CD4-positive, alpha-beta T cell treated with Interleukin-12 subunit alpha and Interleukin-12 subunit beta, for 1 hour (primary cell): ENCODE measurements around the gene AP1S1.
"Not testable (repeated sequence)": the region's sequence is repeated elsewhere in the genome, so short reads cannot be mapped to it uniquely, and the experiment has no call there.

Source experiments
- DNase-seq: peaks from one replicate; pipeline ENCODE4 v3.0.0-alpha.2; 2020

Gene AP1S1

GRCh38 chr7:101125989-101126650, 28.2 kb upstream of the AP1S1 start:
- peak; percentile 19 for DNase-seq

- peak; percentile 59 for DNase-seq
These were observed 27.4 kb upstream of the AP1S1 start, which contains the start of gene SERPINE1 for GRCh38 chr7:101126651-101127459. SERPINE1 (plus strand) TSS chr7:101127104; CDS start chr7:101128394, 1,290 bp downstream.

- DNase-seq, result no peak
These were observed 26.7 kb upstream of the AP1S1 start for GRCh38 chr7:101127460-101128039.

GRCh38 chr7:101128040-101128834, 26.0 kb upstream of the AP1S1 start:
- DNase-seq, result no peak

GRCh38 chr7:101129603-101130117, 24.6 kb upstream of the AP1S1 start:
- no peak for DNase-seq

DNA sequence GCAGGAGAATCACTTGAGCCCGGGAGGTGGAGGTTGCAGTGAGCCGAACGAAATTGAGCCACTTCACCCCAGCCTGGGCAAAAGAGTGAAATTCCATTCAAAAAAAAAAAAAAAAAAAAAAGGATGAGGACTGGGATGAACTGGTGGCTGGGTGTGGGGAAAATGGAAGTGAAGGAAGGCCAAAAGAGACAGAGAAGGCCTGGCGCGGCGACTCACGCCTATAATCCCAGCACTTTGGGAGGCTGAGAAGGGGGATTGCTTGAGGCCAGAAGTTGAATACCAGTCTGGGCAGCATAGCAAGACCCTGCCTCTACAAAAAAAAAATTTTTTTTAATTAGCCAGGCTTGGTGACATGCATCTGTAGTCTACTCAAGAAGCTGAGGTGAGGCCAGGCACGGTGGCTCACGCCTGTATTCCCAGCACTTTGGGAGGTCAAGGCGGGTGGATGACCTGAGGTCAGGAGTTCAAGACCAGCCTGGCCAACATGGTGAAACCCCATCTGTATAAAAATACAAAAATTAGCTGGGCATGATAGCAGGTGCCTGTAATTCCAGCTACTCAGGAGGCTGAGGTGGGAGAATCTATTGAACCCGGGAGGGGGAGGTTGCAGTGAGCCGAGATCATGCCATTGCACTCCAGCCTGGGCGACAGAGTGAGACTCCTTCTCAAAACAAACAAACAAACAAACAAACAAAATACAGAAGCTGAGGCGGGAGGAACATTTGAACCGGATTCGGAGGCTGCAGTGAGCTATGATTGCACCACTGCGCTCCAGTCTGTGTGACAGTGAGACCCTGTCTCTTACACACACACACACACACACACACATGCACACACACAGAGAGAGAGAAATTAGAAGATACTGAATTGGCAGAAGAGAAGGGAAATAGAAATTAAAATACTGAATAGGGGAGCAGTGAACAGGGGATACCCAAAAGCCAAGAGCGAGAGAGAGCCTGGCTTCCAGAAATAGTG, 21.4 kb upstream of the AP1S1 start:
- not testable (repeated sequence) for DNase-seq

DNA sequence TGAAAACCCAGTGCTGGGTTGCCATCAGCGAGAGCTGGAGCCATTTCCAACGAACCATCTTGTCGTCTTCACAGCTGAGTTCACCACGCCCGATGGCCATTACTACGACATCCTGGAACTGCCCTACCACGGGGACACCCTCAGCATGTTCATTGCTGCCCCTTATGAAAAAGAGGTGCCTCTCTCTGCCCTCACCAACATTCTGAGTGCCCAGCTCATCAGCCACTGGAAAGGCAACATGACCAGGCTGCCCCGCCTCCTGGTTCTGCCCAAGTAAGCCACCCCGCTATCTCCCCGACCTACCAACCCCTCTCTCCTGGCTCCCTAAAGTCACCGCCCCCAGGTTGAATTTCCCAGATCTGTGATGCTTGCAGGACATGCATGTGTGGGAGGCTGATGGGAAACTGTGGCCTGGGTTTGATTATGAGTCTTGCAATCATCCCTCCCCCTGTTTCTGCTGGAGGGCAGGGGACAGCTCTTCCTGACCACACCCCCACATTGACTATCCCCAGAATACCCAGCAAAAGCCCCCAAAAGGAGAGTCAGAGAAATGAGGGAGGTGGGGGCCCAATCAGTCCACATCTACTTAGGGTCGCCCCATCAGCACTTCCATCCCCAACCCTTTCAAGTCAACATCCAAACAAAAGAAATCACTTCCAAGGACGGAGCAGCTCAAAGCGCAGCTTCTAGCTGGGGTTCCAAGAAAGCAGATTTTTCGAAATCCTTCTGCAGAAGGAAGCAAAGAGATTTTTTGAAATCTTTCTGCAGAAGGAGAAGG, 20.5 kb upstream of the AP1S1 start:
- DNase-seq, result no peak

GRCh38 chr7:101134399-101134980, 19.8 kb upstream of the AP1S1 start:
- DNase-seq, result no peak

DNA sequence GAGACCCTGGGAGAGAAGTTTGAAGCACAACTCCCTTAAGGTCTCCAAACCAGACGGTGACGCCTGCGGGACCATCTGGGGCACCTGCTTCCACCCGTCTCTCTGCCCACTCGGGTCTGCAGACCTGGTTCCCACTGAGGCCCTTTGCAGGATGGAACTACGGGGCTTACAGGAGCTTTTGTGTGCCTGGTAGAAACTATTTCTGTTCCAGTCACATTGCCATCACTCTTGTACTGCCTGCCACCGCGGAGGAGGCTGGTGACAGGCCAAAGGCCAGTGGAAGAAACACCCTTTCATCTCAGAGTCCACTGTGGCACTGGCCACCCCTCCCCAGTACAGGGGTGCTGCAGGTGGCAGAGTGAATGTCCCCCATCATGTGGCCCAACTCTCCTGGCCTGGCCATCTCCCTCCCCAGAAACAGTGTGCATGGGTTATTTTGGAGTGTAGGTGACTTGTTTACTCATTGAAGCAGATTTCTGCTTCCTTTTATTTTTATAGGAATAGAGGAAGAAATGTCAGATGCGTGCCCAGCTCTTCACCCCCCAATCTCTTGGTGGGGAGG, 16.5 kb upstream of the AP1S1 start:
- no peak for DNase-seq

DNA sequence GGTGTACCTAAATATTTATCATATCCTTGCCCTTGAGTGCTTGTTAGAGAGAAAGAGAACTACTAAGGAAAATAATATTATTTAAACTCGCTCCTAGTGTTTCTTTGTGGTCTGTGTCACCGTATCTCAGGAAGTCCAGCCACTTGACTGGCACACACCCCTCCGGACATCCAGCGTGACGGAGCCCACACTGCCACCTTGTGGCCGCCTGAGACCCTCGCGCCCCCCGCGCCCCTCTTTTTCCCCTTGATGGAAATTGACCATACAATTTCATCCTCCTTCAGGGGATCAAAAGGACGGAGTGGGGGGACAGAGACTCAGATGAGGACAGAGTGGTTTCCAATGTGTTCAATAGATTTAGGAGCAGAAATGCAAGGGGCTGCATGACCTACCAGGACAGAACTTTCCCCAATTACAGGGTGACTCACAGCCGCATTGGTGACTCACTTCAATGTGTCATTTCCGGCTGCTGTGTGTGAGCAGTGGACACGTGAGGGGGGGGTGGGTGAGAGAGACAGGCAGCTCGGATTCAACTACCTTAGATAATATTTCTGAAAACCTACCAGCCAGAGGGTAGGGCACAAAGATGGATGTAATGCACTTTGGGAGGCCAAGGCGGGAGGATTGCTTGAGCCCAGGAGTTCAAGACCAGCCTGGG, 15.9 kb upstream of the AP1S1 start:
- DNase-seq, result peak; percentile 82

GRCh38 chr7:101140339-101140699, 14.0 kb upstream of the AP1S1 start:
- no peak for DNase-seq

- DNase-seq, result no peak
These were observed 13.4 kb upstream of the AP1S1 start for GRCh38 chr7:101140746-101141382.

DNA sequence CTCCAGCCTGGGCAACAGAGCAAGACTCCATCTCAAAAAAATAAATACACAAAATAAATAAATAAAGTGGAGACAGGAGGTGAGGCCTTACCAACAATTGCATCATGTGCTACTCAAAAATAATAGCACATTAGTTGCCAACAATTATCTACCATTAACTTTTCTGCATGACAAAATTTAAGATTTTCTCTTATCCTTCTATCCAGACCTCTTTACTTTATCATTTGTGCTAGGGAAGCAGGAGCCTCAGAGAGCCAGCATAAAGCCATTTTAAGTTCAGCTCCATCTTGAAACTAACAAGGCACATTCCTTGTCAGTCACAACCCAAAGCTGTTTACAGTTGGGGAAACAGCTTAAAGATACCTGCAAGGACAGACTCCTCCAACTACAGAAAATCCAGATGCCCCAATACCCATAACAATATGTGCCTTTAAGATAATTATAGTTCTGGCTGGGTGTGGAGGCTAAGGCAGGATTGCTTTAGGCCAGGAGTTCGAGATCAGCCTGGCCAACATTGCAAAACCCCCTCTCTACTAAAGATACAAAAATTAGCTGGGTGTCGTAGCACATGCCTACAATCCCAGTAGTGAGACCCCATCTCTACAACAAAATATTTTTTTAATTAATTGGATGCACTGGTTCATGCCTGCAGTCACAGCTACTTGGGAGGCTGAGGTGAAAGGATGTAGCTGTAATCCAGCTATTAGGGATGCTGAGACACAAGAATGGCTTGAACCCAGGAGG, 2.2 kb upstream of the AP1S1 start:
- DNase-seq, result no peak

DNA sequence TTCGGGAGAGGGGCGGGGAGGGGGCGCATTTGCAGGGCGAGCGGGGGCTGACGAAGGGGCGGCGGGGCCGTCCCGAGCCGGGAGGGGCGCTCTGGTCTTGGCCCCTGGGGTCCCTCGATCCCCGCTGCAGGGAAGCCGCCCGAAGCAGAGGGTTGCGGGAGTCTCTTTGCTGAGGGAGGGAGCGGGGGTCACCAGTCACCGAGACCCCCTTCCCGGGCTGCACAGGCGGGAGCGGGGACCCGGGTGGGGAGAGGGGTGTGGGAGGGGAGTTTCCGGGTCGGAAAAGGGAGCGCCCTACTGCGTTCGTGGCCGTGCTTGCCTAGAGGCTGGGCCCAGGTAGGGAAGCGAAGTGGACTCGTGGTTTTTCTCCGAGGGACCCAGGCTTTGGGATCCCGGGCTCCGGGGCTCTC, 422 bp downstream of the AP1S1 start:
- no peak for DNase-seq

DNA sequence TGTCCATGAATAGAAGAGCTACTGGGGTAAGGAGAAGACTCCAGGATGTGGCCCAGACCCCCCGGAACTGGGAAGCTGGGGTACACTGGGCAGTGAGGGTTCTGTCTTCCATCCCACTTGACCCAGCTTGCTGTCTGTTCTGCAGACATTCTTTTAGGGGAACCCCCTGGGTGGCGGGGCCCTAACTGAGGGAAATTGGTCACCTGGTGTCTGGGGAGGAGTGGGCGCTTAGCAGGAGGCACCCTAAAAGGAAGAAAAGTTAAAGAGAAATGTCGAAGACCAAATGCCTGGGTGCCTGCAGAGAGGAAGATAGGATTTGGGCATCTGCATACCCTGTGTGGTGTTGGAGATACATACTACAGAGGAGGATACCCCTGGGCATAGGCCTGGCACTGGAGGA, 1.0 kb downstream of the AP1S1 start:
- no peak for DNase-seq

- no peak for DNase-seq
These were observed 2.0 kb downstream of the AP1S1 start for GRCh38 chr7:101156277-101156676.

DNA sequence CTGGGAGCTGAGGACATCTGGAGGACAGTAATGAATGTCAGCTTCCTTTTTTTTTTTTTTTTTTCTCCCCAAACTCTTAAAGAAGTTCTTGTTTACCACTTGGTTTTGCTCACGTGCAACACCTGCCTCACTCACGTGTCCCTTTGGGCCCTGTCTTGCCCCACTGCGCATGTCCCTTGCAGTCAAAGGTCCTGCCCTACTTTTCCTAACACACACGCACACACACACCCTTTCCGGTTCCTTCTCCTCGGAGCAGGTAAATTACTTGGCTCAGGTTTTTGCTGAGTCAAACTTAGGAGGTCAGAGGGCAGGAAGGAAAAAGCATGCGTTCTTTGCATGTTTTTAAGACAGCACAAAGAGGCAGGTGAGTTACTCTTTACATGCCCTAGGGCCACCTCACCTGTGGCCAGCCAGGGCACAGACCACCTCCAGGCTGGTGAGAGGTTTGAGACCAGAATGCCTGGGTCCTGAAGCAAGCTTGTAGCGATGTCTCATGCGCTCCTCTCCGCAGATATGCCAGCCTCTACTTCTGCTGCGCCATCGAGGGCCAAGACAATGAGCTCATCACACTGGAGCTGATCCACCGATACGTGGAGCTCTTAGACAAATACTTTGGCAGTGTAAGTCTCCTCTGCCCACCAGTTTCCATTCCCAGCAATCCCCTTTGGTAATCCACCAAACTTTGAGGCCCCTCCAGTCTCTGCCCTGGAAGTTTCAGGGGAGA, 2.8 kb downstream of the AP1S1 start:
- no peak for DNase-seq
